ENCODE measurements around the gene DZANK1. TPM values are rescaled to one million over a fixed set of nuclear protein-coding genes. Genes with fewer than 3 reads are reported as not detected.

DZANK1 gene
- total RNA-seq, 1 donor = 1.4 TPM

- H3K4me2 ChIP-seq (ENCODE audit: insufficient read depth, low read length) = no peak overlapping the region
- no peak for DNase-seq (ENCODE audit: insufficient read length, low spot score, missing footprints)
- H3K79me2 ChIP-seq (ENCODE audit: insufficient read depth, low read length) = no peaks in the 10 kb centered on the region
- TF ChIP-seq CTCF (IDR thresholded peaks at IDR 0.05; ENCODE audit: extremely low read depth, low read depth, low read length) = no peak
- peaks cover 12% of the 10 kb centered on the region for H3K4me1 ChIP-seq (ENCODE audit: insufficient read depth, low read length)
- no peaks in the 10 kb centered on the region for H4K20me1 ChIP-seq (ENCODE audit: insufficient read depth, low read length)
- no peaks in the 10 kb centered on the region for H3K36me3 ChIP-seq (ENCODE audit: insufficient read depth, low read length)
- H3K27ac ChIP-seq (ENCODE audit: low read depth, low read length) = no peak overlapping the region
- no peaks in the 10 kb centered on the region for H3K27me3 ChIP-seq (ENCODE audit: insufficient read depth, low read length)
- no peak overlapping the region for H3K4me3 ChIP-seq (ENCODE audit: insufficient read depth, low read length)
- no peaks in the 10 kb centered on the region for H3K9me3 ChIP-seq (ENCODE audit: low read depth, low read length)
- no peak overlapping the region for H2AFZ ChIP-seq (ENCODE audit: low read length)
Measured at GRCh38 chr20:18427214-18427613, 39.6 kb downstream of the DZANK1 start.

GRCh38 chr20:18421608-18422007 lies 45.2 kb downstream of the DZANK1 start:
- no peaks in the 10 kb centered on the region for H3K36me3 ChIP-seq (ENCODE audit: insufficient read depth, low read length)
- DNase-seq (ENCODE audit: insufficient read length, low spot score, missing footprints) = no peak
- H3K79me2 ChIP-seq (ENCODE audit: insufficient read depth, low read length) = no peaks in the 10 kb centered on the region
- no peak overlapping the region for H2AFZ ChIP-seq (ENCODE audit: low read length)
- H3K9me3 ChIP-seq (ENCODE audit: low read depth, low read length) = no peaks in the 10 kb centered on the region
- H3K27me3 ChIP-seq (ENCODE audit: insufficient read depth, low read length) = no peaks in the 10 kb centered on the region
- no peaks in the 10 kb centered on the region for H4K20me1 ChIP-seq (ENCODE audit: insufficient read depth, low read length)
- no peak for TF ChIP-seq CTCF (IDR thresholded peaks at IDR 0.05; ENCODE audit: extremely low read depth, low read depth, low read length)
- H3K4me3 ChIP-seq (ENCODE audit: insufficient read depth, low read length) = no peak overlapping the region
- H3K4me2 ChIP-seq (ENCODE audit: insufficient read depth, low read length) = no peak overlapping the region
- no peaks in the 10 kb centered on the region for H3K4me1 ChIP-seq (ENCODE audit: insufficient read depth, low read length)
- no peak overlapping the region for H3K27ac ChIP-seq (ENCODE audit: low read depth, low read length)

GRCh38 chr20:18416486-18416885 lies 50.3 kb downstream of the DZANK1 start:
- Histone ChIP-seq H3K4me2 (ENCODE audit: insufficient read depth, low read length) (no peak overlapping the region), H3K4me1 (ENCODE audit: insufficient read depth, low read length) (no peaks in the 10 kb centered on the region), H3K27ac (ENCODE audit: low read depth, low read length) (no peak overlapping the region), H3K4me3 (ENCODE audit: insufficient read depth, low read length) (no peak overlapping the region), H3K9me3 (ENCODE audit: low read depth, low read length) (no peaks in the 10 kb centered on the region), H3K27me3 (ENCODE audit: insufficient read depth, low read length) (no peaks in the 10 kb centered on the region), H4K20me1 (ENCODE audit: insufficient read depth, low read length) (no peaks in the 10 kb centered on the region), H3K36me3 (ENCODE audit: insufficient read depth, low read length) (no peaks in the 10 kb centered on the region), H3K79me2 (ENCODE audit: insufficient read depth, low read length) (no peaks in the 10 kb centered on the region), H2AFZ (ENCODE audit: low read length) (no peak overlapping the region)
- TF ChIP-seq CTCF (IDR thresholded peaks at IDR 0.05; ENCODE audit: extremely low read depth, low read depth, low read length) = no peak
- DNase-seq (ENCODE audit: insufficient read length, low spot score, missing footprints) = no peak

- no peak overlapping the region for H3K27ac ChIP-seq (ENCODE audit: low read depth, low read length)
- H4K20me1 ChIP-seq (ENCODE audit: insufficient read depth, low read length) = no peaks in the 10 kb centered on the region
- H3K4me3 ChIP-seq (ENCODE audit: insufficient read depth, low read length) = no peak overlapping the region
- H3K9me3 ChIP-seq (ENCODE audit: low read depth, low read length) = no peaks in the 10 kb centered on the region
- no peaks in the 10 kb centered on the region for H3K27me3 ChIP-seq (ENCODE audit: insufficient read depth, low read length)
- no peak overlapping the region for H2AFZ ChIP-seq (ENCODE audit: low read length)
- no peak for TF ChIP-seq CTCF (IDR thresholded peaks at IDR 0.05; ENCODE audit: extremely low read depth, low read depth, low read length)
- H3K79me2 ChIP-seq (ENCODE audit: insufficient read depth, low read length) = no peaks in the 10 kb centered on the region
- DNase-seq (ENCODE audit: insufficient read length, low spot score, missing footprints) = no peak
- H3K36me3 ChIP-seq (ENCODE audit: insufficient read depth, low read length) = no peaks in the 10 kb centered on the region
- no peaks in the 10 kb centered on the region for H3K4me1 ChIP-seq (ENCODE audit: insufficient read depth, low read length)
- no peak overlapping the region for H3K4me2 ChIP-seq (ENCODE audit: insufficient read depth, low read length)
Measured at GRCh38 chr20:18414140-18414539, 52.7 kb downstream of the DZANK1 start.

All from osteoblast (primary cell).